NAMALWA (cell line): ENCODE data around the gene ZFAND5.

Experiments used
- DNase-seq: peaks from one replicate; pipeline ENCODE4 v3.0.0-alpha.2; 2015; ENCODE audit warnings: low spot score

Gene ZFAND5

GRCh38 chr9:72364679-72365524 is at the start of gene ZFAND5:
Gene ZFAND5 (minus strand): TSS chr9:72365208. CDS start chr9:72360778, 4,430 bp downstream.
- peak; percentile 92 for DNase-seq

- DNase-seq, result no peak
Observed at GRCh38 chr9:72412483-72413040, 47.6 kb upstream of the ZFAND5 start.

- no peak for DNase-seq
Observed at GRCh38 chr9:72410214-72410613, 45.2 kb upstream of the ZFAND5 start.

- DNase-seq, result no peak
Observed at GRCh38 chr9:72407114-72407513, 42.1 kb upstream of the ZFAND5 start.

- no peak for DNase-seq
Observed at GRCh38 chr9:72402744-72403143, 37.7 kb upstream of the ZFAND5 start.

GRCh38 chr9:72401396-72401795 is 36.4 kb upstream of the ZFAND5 start:
- no peak for DNase-seq

- no peak for DNase-seq
Observed at GRCh38 chr9:72400866-72401265, 35.9 kb upstream of the ZFAND5 start.

GRCh38 chr9:72399391-72399790 is 34.4 kb upstream of the ZFAND5 start:
- no peak for DNase-seq

GRCh38 chr9:72396247-72397091 is 31.5 kb upstream of the ZFAND5 start:
- no peak for DNase-seq

GRCh38 chr9:72394066-72394465 is 29.1 kb upstream of the ZFAND5 start:
- DNase-seq, result no peak

GRCh38 chr9:72390907-72391306 is 25.9 kb upstream of the ZFAND5 start:
- DNase-seq, result no peak

GRCh38 chr9:72386186-72386585 is 21.2 kb upstream of the ZFAND5 start:
- no peak for DNase-seq

- DNase-seq, result no peak
Observed at GRCh38 chr9:72384710-72385485, 19.9 kb upstream of the ZFAND5 start.

- no peak for DNase-seq
Observed at GRCh38 chr9:72383978-72384709, 19.1 kb upstream of the ZFAND5 start.

- no peak for DNase-seq
Observed at GRCh38 chr9:72382405-72382804, 17.4 kb upstream of the ZFAND5 start.

- no peak for DNase-seq
Observed at GRCh38 chr9:72377041-72377440, 12.0 kb upstream of the ZFAND5 start.

GRCh38 chr9:72371151-72371550 is 6.1 kb upstream of the ZFAND5 start:
- DNase-seq, result no peak

GRCh38 chr9:72365525-72366256 is 683 bp upstream of the ZFAND5 start:
- DNase-seq, result peak; percentile 80

- peak; percentile 56 for DNase-seq
Observed at GRCh38 chr9:72363908-72364678, 915 bp downstream of the ZFAND5 start.

GRCh38 chr9:72363236-72363635 is 1.8 kb downstream of the ZFAND5 start:
- DNase-seq, result no peak
